GM06990 (cell line): Measurements from ENCODE around the gene PJA1.

Experiments
- DNase-seq: peaks from one replicate; pipeline ENCODE4 v3.0.0-alpha.2; 2011; ENCODE audit not compliant: insufficient read length; ENCODE audit errors: extremely low read depth
- H3K27me3 ChIP-seq: replicated peaks from 2 replicates; pipeline ENCODE4 v1.6.0; 2011; ENCODE audit warnings: low read length; ENCODE audit not compliant: control insufficient read depth, insufficient read depth
- H3K36me3 ChIP-seq: 2 replicates; pipeline ENCODE4 v1.5.1; 2011; ENCODE audit warnings: low read length; ENCODE audit not compliant: control insufficient read depth, insufficient read depth
- H3K4me3 ChIP-seq: replicated peaks from 2 replicates; pipeline ENCODE4 v1.5.1; 2011; ENCODE audit warnings: low read depth, mild to moderate bottlenecking, control low read depth, low read length
- CTCF ChIP-seq: IDR thresholded peaks from 2 replicates; pipeline ENCODE4 v1.5.1; 2011; ENCODE audit warnings: low read length, control low read depth, mild to moderate bottlenecking, inconsistent platforms; ENCODE audit not compliant: insufficient read depth, poor library complexity, severe bottlenecking

Gene PJA1

GRCh38 chrX:69179380-69179911, 14.2 kb upstream of the PJA1 start:
- H3K27me3 ChIP-seq, result no peaks in the 10 kb centered on the region; the same call in 1 of the 2 replicates
- no peaks in the 10 kb centered on the region for H3K36me3 ChIP-seq
- DNase-seq, result no peak
- no peak for TF ChIP-seq CTCF
- H3K4me3 ChIP-seq, result no peak overlapping the region

GRCh38 chrX:69178592-69178991, 13.3 kb upstream of the PJA1 start:
- no peak for TF ChIP-seq CTCF
- H3K27me3 ChIP-seq, result no peaks in the 10 kb centered on the region; the same call in 1 of the 2 replicates

GRCh38 chrX:69177511-69178162, 12.4 kb upstream of the PJA1 start:
- no peak for TF ChIP-seq CTCF
- Histone ChIP-seq H3K27me3 (no peaks in the 10 kb centered on the region; the same call in 1 of the 2 replicates), H3K4me3 (no peak overlapping the region), H3K36me3 (no peaks in the 10 kb centered on the region)
- DNase-seq, result no peak

More at GRCh38 chrX:69178592-69178991, 13.3 kb upstream of the PJA1 start:
- Histone ChIP-seq H3K4me3 (no peak overlapping the region), H3K36me3 (no peaks in the 10 kb centered on the region)
- no peak for DNase-seq

- DNase-seq, result no peak
- Histone ChIP-seq H3K27me3 (no peaks in the 10 kb centered on the region; the same call in 1 of the 2 replicates), H3K36me3 (no peaks in the 10 kb centered on the region), H3K4me3 (no peak overlapping the region)
- no peak for TF ChIP-seq CTCF
Measured at GRCh38 chrX:69176053-69176452, 10.8 kb upstream of the PJA1 start.

GRCh38 chrX:69173906-69174305, 8.7 kb upstream of the PJA1 start:
- H3K4me3 ChIP-seq, result no peak overlapping the region
- DNase-seq, result no peak
- H3K27me3 ChIP-seq, result no peaks in the 10 kb centered on the region
- H3K36me3 ChIP-seq, result no peaks in the 10 kb centered on the region
- no peak for TF ChIP-seq CTCF
